A549 (cell line): Measurements from ENCODE around the gene DIP2C. TPM values are rescaled to one million over a fixed set of nuclear protein-coding genes. Genes with fewer than 3 reads are reported as not detected.

ENCODE experiments used
- ATAC-seq, 2 experiments: fragments of 200-7000 bp in 1 of 2; fragments of >200 bp in 1 of 2; cut with Nextera tagmentation in 1 of 2; cut with Tn5 transposase in 1 of 2; 3 replicates each; pipeline versions ENCODE4 v1.8.0 to v1.9.1; 2018 to 2020; ENCODE audit warnings: mild to moderate bottlenecking in 1 of 2, moderate library complexity in 1 of 2
- CTCF ChIA-PET: fragments of 300-600 bp; sonication (Branson Sonifier 250); formaldehyde crosslinking; extraction: SDS; loops from one replicate; lab custom pipeline; 2021; ENCODE audit warnings: antibody characterized with exemption, inconsistent platforms; lab: Yijun Ruan, JAX
- POLR2A ChIA-PET: fragments of 350-600 bp; formaldehyde crosslinking; extraction: SDS; loops from one replicate; lab custom pipeline; 2021; ENCODE audit warnings: antibody characterized with exemption, inconsistent platforms; lab: Yijun Ruan, JAX
- DNase-seq, 2 experiments: peaks; one replicate each; pipeline versions ENCODE4 v3.0.0 to v3.0.0-alpha.2; 2011 to 2016; ENCODE audit warnings: low read depth in 1 of 2, low spot score in 1 of 2
- FAIRE-seq: peaks from 2 replicates; lab custom pipeline; 2011; peaks lifted over from hg19 to GRCh38; lab: Jason Lieb, UNC
- H3K27ac ChIP-seq, 2 experiments: fragments of >200 bp; sonication (Bioruptor Twin); formaldehyde crosslinking; 3 replicates each; pipeline ENCODE4 v1.5.1; 2016 to 2017
- H3K4me1 ChIP-seq: fragments of >200 bp; sonication (Bioruptor Twin); formaldehyde crosslinking; 3 replicates; pipeline ENCODE4 v1.6.1; 2016
- H3K4me2 ChIP-seq: fragments of >200 bp; sonication (Bioruptor Twin); formaldehyde crosslinking; 3 replicates; pipeline ENCODE4 v1.6.1; 2016
- H3K4me3 ChIP-seq: fragments of >200 bp; sonication (Bioruptor Twin); formaldehyde crosslinking; 3 replicates; pipeline ENCODE4 v1.5.1; 2016
- H3K9me3 ChIP-seq: fragments of >200 bp; sonication (Bioruptor Twin); formaldehyde crosslinking; 3 replicates; pipeline ENCODE4 v1.6.1; 2016
- ATOH8 ChIP-seq: fragments of 250-450 bp; sonication (Bioruptor Pico); IDR thresholded peaks from 2 replicates; pipeline ENCODE4 v1.5.0; 2020; ENCODE audit warnings: low read depth, mild to moderate bottlenecking, moderate library complexity
- BCL3 ChIP-seq: fragments of >200 bp; sonication (Bioruptor Twin); formaldehyde crosslinking; IDR thresholded peaks from 3 replicates; pipeline ENCODE4 v1.6.1; 2016
- CBX2 ChIP-seq: fragments of 200-600 bp; sonication (generic); IDR thresholded peaks from 2 replicates; pipeline ENCODE4 v1.6.1; 2016; ENCODE audit warnings: low read depth, mild to moderate bottlenecking, borderline replicate concordance
- CBX8 ChIP-seq: fragments of 200-600 bp; sonication (generic); IDR thresholded peaks from 2 replicates; pipeline ENCODE4 v1.6.1; 2016
- CHD4 ChIP-seq: fragments of 200-600 bp; sonication (generic); IDR thresholded peaks from 2 replicates; pipeline ENCODE4 v1.6.1; 2016; ENCODE audit warnings: antibody characterized with exemption, mild to moderate bottlenecking, borderline replicate concordance
- E2F6 ChIP-seq: IDR thresholded peaks from 2 replicates; pipeline ENCODE4 v1.6.1; 2012; ENCODE audit warnings: low read depth, borderline replicate concordance
- EHF ChIP-seq: fragments of 250-450 bp; sonication (Bioruptor Pico); IDR thresholded peaks from 2 replicates; pipeline ENCODE4 v1.5.0; 2020; ENCODE audit warnings: mild to moderate bottlenecking
- ELK1 ChIP-seq: fragments of 150-350 bp; IDR thresholded peaks from 2 replicates; pipeline ENCODE4 v1.6.1; 2014; ENCODE audit warnings: low read depth, mild to moderate bottlenecking, low read length
- EP300 ChIP-seq, 2 experiments: fragments of >200 bp; sonication (Bioruptor Twin); formaldehyde crosslinking; IDR thresholded peaks; 2 replicates in 1 of 2; 3 replicates in 1 of 2; pipeline ENCODE4 v1.6.1; 2016 to 2017
- FOSB ChIP-seq: fragments of 250-450 bp; sonication (Bioruptor Pico); IDR thresholded peaks from 2 replicates; pipeline ENCODE4 v1.5.0; 2020; ENCODE audit warnings: mild to moderate bottlenecking, moderate library complexity
- HDAC2 ChIP-seq: fragments of 200-600 bp; sonication (generic); IDR thresholded peaks from 2 replicates; pipeline ENCODE4 v1.6.1; 2016
- HMGXB4 ChIP-seq: fragments of 250-450 bp; sonication (Bioruptor Pico); IDR thresholded peaks from 2 replicates; pipeline ENCODE4 v1.5.0; 2021; ENCODE audit warnings: mild to moderate bottlenecking, moderate library complexity, borderline replicate concordance
- HOXB13 ChIP-seq: fragments of 250-450 bp; sonication (Bioruptor Pico); IDR thresholded peaks from 2 replicates; pipeline ENCODE4 v1.5.0; 2020; ENCODE audit warnings: low read depth, mild to moderate bottlenecking, moderate library complexity
- HOXB5 ChIP-seq: fragments of 250-450 bp; sonication (Bioruptor Pico); IDR thresholded peaks from 2 replicates; pipeline ENCODE4 v1.5.0; 2020; ENCODE audit warnings: mild to moderate bottlenecking, moderate library complexity
- KDM5A ChIP-seq: fragments of 200-600 bp; sonication (generic); IDR thresholded peaks from 2 replicates; pipeline ENCODE4 v1.6.1; 2016; ENCODE audit warnings: antibody characterized with exemption, mild to moderate bottlenecking
- MAFK ChIP-seq: fragments of 450-650 bp; IDR thresholded peaks from 2 replicates; pipeline ENCODE4 v1.6.1; 2014; ENCODE audit not compliant: partially characterized antibody
- PBX3 ChIP-seq: IDR thresholded peaks from 2 replicates; pipeline ENCODE4 v1.6.1; 2012
- POLR2A ChIP-seq: IDR thresholded peaks from 2 replicates; pipeline ENCODE4 v1.6.1; 2012; ENCODE audit warnings: mild to moderate bottlenecking, low read length
- RCOR1 ChIP-seq: fragments of 150-350 bp; IDR thresholded peaks from 2 replicates; pipeline ENCODE4 v1.6.1; 2014; ENCODE audit warnings: antibody characterized with exemption, low read length, low read depth
- REST ChIP-seq: fragments of 200-600 bp; sonication (generic); IDR thresholded peaks from 2 replicates; pipeline ENCODE4 v1.6.1; 2016; ENCODE audit warnings: antibody characterized with exemption, mild to moderate bottlenecking, moderate library complexity
- ZFP36 ChIP-seq: fragments of 450-650 bp; IDR thresholded peaks from 2 replicates; pipeline ENCODE4 v1.6.1; 2014; ENCODE audit warnings: borderline replicate concordance; ENCODE audit not compliant: partially characterized antibody
- ZNF302 ChIP-seq: fragments of 250-450 bp; sonication (Bioruptor Pico); IDR thresholded peaks from 2 replicates; pipeline ENCODE4 v1.9.0; 2021; ENCODE audit warnings: inconsistent platforms, mild to moderate bottlenecking, moderate library complexity
- WGBS: methylation state at CpG from one replicate; pipeline ENCODE4 v1.1.6; 2017; ENCODE audit errors: missing lambda C conversion rate; 5-methylcytosine and 5-hydroxymethylcytosine counted together
- polyA plus RNA-seq, 4 experiments: library from polyadenylated mRNA; depleted of rRNA in 3 of 4; stranded (reverse); fragments of >200 nt; fragmentation: RNase III in 1 of 4; extraction: RNeasy Plus Mini Kit Qiagen cat#74134 plus additional on column Dnase treatment in 1 of 4; gene quantifications; 2 replicates in 3 of 4; 3 replicates in 1 of 4; pipeline ENCODE4 v1.2.3, GENCODE V29; 2011 to 2017

The DIP2C gene
- polyA plus RNA-seq, 2 of the 4 experiments (the other 2 are of a cell fraction): 3.7 to 5.0 TPM

GRCh38 chr10:500876-501275 lies 188.6 kb downstream of the DIP2C start (continued):
- no peak for TF ChIP-seq CBX2
- TF ChIP-seq ZNF302 (CRISPR knock-in tag): no peak
- TF ChIP-seq EP300 (IDR thresholded peaks at IDR 0.05): no peak

- Histone ChIP-seq H3K27ac (no peak overlapping the region), H3K4me1 (no peaks in the 10 kb centered on the region), H3K9me3 (no peaks in the 10 kb centered on the region), H3K4me2 (no peak overlapping the region), H3K4me3 (no peak overlapping the region)
- TF ChIP-seq HDAC2: no peak
- no peak for TF ChIP-seq BCL3
- no peak for TF ChIP-seq E2F6
- no peak for TF ChIP-seq HOXB13
- no peak for TF ChIP-seq ELK1
- TF ChIP-seq CBX8: no peak
- TF ChIP-seq REST: no peak
- TF ChIP-seq EHF: no peak
- TF ChIP-seq EP300 (IDR thresholded peaks at IDR 0.05): no peak
- no peak for TF ChIP-seq ZNF302 (CRISPR knock-in tag)
- TF ChIP-seq MAFK: no peak
- no peak for TF ChIP-seq FOSB (CRISPR knock-in tag)
- ChIA-PET CTCF (interaction anchor here (1.1 to 4.0 kb wide), 3 partner anchors 11 to 289 kb away, joined by 3 to 30 read pairs (median 5); no protein-coding TSS in a partner anchor), POLR2A (no interaction called here)
- FAIRE-seq (no peak), ATAC-seq (no peak), DNase-seq (no peak)
- WGBS: 64% methylated on average over 1 of the region's 4 CpGs
These were observed 189.5 kb downstream of the DIP2C start for GRCh38 chr10:499991-500390.

GRCh38 chr10:498760-499435 lies 190.6 kb downstream of the DIP2C start:
- no peaks in the 10 kb centered on the region for H3K4me1 ChIP-seq
- ChIA-PET CTCF (interaction anchor here (2.3 to 4.0 kb wide), 2 partner anchors 11 to 12 kb away, joined by 5 to 30 read pairs; no protein-coding TSS in a partner anchor), POLR2A (no interaction called here)
- ATAC-seq (no peak), DNase-seq (no peak), FAIRE-seq (no peak)
- H3K4me2 ChIP-seq: no peak overlapping the region
- no peaks in the 10 kb centered on the region for H3K9me3 ChIP-seq
- no peak for TF ChIP-seq POLR2A
- TF ChIP-seq HMGXB4: no peak
- no peak for TF ChIP-seq PBX3
- no peak for TF ChIP-seq ZNF302 (CRISPR knock-in tag)
- no peak for TF ChIP-seq ATOH8
- no peak for TF ChIP-seq RCOR1
- TF ChIP-seq KDM5A: no peak
- no peak for TF ChIP-seq HOXB5 (CRISPR knock-in tag)
- TF ChIP-seq CBX2: no peak
- no peak for TF ChIP-seq CHD4
- no peak for TF ChIP-seq ZFP36
- 95% methylated on average over 15 of the region's 15 CpGs for WGBS
- H3K4me3 ChIP-seq: no peak overlapping the region
- no peak overlapping the region for H3K27ac ChIP-seq
